HEK293 (cell line): ENCODE results near the gene CEND1.

Experiments used
- BCL11A ChIP-seq: fragments of 450-650 bp; formaldehyde crosslinking; IDR thresholded peaks from 2 replicates; pipeline ENCODE4 v1.5.1; 2016; ENCODE audit warnings: low read depth, missing biosample characterization, missing genetic modification characterization
- MYNN ChIP-seq: fragments of 450-650 bp; formaldehyde crosslinking; IDR thresholded peaks from 2 replicates; pipeline ENCODE4 v1.5.1; 2016; ENCODE audit warnings: missing biosample characterization, missing genetic modification characterization, borderline replicate concordance
- REPIN1 ChIP-seq: fragments of 450-650 bp; formaldehyde crosslinking; IDR thresholded peaks from 2 replicates; pipeline ENCODE4 v1.5.1; 2017; ENCODE audit warnings: missing biosample characterization, missing genetic modification characterization, low read depth
- REST ChIP-seq: fragments of 450-650 bp; formaldehyde crosslinking; IDR thresholded peaks from 2 replicates; pipeline ENCODE4 v1.5.1; 2016; ENCODE audit warnings: missing biosample characterization, missing genetic modification characterization
- ZNF174 ChIP-seq: fragments of 450-650 bp; formaldehyde crosslinking; IDR thresholded peaks from 2 replicates; pipeline ENCODE4 v1.5.0; 2017; ENCODE audit warnings: missing biosample characterization, mild to moderate bottlenecking, missing genetic modification characterization
- ZNF175 ChIP-seq: fragments of 450-650 bp; formaldehyde crosslinking; IDR thresholded peaks from 2 replicates; pipeline ENCODE4 v1.5.1; 2016; ENCODE audit warnings: missing biosample characterization, missing genetic modification characterization
- ZNF394 ChIP-seq: fragments of 450-650 bp; formaldehyde crosslinking; IDR thresholded peaks from 2 replicates; pipeline ENCODE4 v1.5.1; 2016; ENCODE audit warnings: missing biosample characterization, missing genetic modification characterization, mild to moderate bottlenecking, moderate library complexity, borderline replicate concordance
- ZNF426 ChIP-seq: fragments of 450-650 bp; formaldehyde crosslinking; IDR thresholded peaks from 2 replicates; pipeline ENCODE4 v1.5.1; 2017; ENCODE audit warnings: missing biosample characterization, missing genetic modification characterization, mild to moderate bottlenecking, inconsistent platforms, moderate library complexity
- ZNF561 ChIP-seq: fragments of 450-650 bp; IDR thresholded peaks from 2 replicates; pipeline ENCODE4 v1.5.1; 2018; ENCODE audit warnings: missing biosample characterization, missing genetic modification characterization, borderline replicate concordance

- TF ChIP-seq ZNF394 (no peak), ZNF174 (tag by site-specific recombination) (no peak), REPIN1 (tag by site-specific recombination) (no peak), REST (no peak), BCL11A (no peak), ZNF175 (tag by site-specific recombination) (no peak), MYNN (tag by site-specific recombination) (no peak), ZNF561 (tag by site-specific recombination) (no peak), ZNF426 (no peak)
Measured at GRCh38 chr11:812390-812789, 22.5 kb upstream of the CEND1 start.
